H1 (cell line): ENCODE data around the gene ENTPD6. TPM values are rescaled to one million over a fixed set of nuclear protein-coding genes. Genes with fewer than 3 reads are reported as not detected.

ENCODE experiments used
- CTCF ChIA-PET: fragments of 300-600 bp; sonication (Branson Sonifier 250); formaldehyde crosslinking; loops from one replicate; lab custom pipeline; 2021; ENCODE audit not compliant: partially characterized antibody; lab: Charles Lee
- POLR2A ChIA-PET: fragments of 300-600 bp; sonication (Branson Sonifier 250); formaldehyde crosslinking; loops from one replicate; lab custom pipeline; 2021; ENCODE audit warnings: inconsistent platforms; ENCODE audit not compliant: partially characterized antibody; lab: Charles Lee
- DNase-seq, 2 experiments: peaks; one replicate each; pipeline versions ENCODE4 v3.0.0 to v3.0.0-alpha.2; 2010 to 2022; ENCODE audit warnings: low spot score in 2 of 2, low read depth in 1 of 2, mixed read lengths in 1 of 2
- FAIRE-seq: peaks from 2 replicates; lab custom pipeline; 2011; peaks lifted over from hg19 to GRCh38; lab: Jason Lieb, UNC
- H2AFZ ChIP-seq: 2 replicates; pipeline ENCODE4 v1.8.1; 2012; ENCODE audit warnings: low read length, inconsistent platforms
- H2AK5ac ChIP-seq: 2 replicates; pipeline ENCODE4 v1.6.1; 2013; ENCODE audit warnings: low read depth, low read length
- H2BK120ac ChIP-seq: replicated peaks from 2 replicates; pipeline ENCODE3; 2013; ENCODE audit warnings: low read depth, low read length, inconsistent platforms
- H2BK12ac ChIP-seq: 2 replicates; pipeline ENCODE4 v1.6.1; 2013; ENCODE audit warnings: low read depth, low read length
- H2BK15ac ChIP-seq: 2 replicates; pipeline ENCODE4 v1.6.1; 2013; ENCODE audit warnings: low read length
- H2BK20ac ChIP-seq: 2 replicates; pipeline ENCODE4 v1.6.1; 2013; ENCODE audit warnings: low read length
- H2BK5ac ChIP-seq: 2 replicates; pipeline ENCODE4 v1.6.1; 2013; ENCODE audit warnings: low read depth, low read length
- H3K14ac ChIP-seq: 2 replicates; pipeline ENCODE4 v1.6.1; 2013; ENCODE audit warnings: inconsistent platforms; ENCODE audit not compliant: insufficient read length
- H3K18ac ChIP-seq: 2 replicates; pipeline ENCODE4 v1.6.1; 2013; ENCODE audit warnings: low read length; ENCODE audit errors: extremely low read depth
- H3K23ac ChIP-seq: 2 replicates; pipeline ENCODE4 v1.6.1; 2013; ENCODE audit warnings: inconsistent platforms; ENCODE audit not compliant: insufficient read length
- H3K23me2 ChIP-seq: 2 replicates; pipeline ENCODE4 v1.6.1; 2013; ENCODE audit warnings: low read depth, low read length
- H3K27ac ChIP-seq: 2 replicates; pipeline ENCODE4 v1.6.1; 2011; ENCODE audit warnings: low read depth, low read length, inconsistent platforms
- H3K27me3 ChIP-seq, 4 experiments: replicated peaks in 1 of 4; 1 replicate in 1 of 4; 2 replicates in 3 of 4; pipeline versions ENCODE4 v1.6.1 to v1.8.1; 2011 to 2013; ENCODE audit warnings: low read length in 3 of 4, mild to moderate bottlenecking in 3 of 4, inconsistent platforms in 2 of 4, mixed read lengths in 2 of 4, moderate library complexity in 1 of 4; ENCODE audit not compliant: control insufficient read depth in 3 of 4, insufficient read depth in 3 of 4; ENCODE audit errors: extremely low read depth in 1 of 4
- H3K36me3 ChIP-seq, 4 experiments: 2 replicates each; pipeline versions ENCODE4 v1.6.1 to v1.8.1; 2011 to 2013; ENCODE audit warnings: mild to moderate bottlenecking in 4 of 4, low read length in 3 of 4, moderate library complexity in 2 of 4, control low read depth in 1 of 4, inconsistent platforms in 1 of 4; ENCODE audit not compliant: insufficient read depth in 4 of 4, control insufficient read depth in 2 of 4
- H3K4ac ChIP-seq: replicated peaks from 2 replicates; pipeline ENCODE3; 2013; ENCODE audit warnings: low read length, low read depth, mixed read lengths, inconsistent platforms; ENCODE audit not compliant: insufficient read length
- H3K4me1 ChIP-seq, 4 experiments: replicated peaks in 1 of 4; 1 replicate in 1 of 4; 2 replicates in 3 of 4; pipeline versions ENCODE4 v1.6.1 to v1.8.1; 2011 to 2013; ENCODE audit warnings: low read length in 3 of 4, inconsistent platforms in 2 of 4, mixed read lengths in 1 of 4; ENCODE audit not compliant: insufficient read depth in 4 of 4, control insufficient read depth in 3 of 4
- H3K4me2 ChIP-seq, 2 experiments: 2 replicates each; pipeline versions ENCODE4 v1.6.1 to v1.8.1; 2011 to 2013; ENCODE audit warnings: low read depth in 2 of 2, low read length in 2 of 2, control low read depth in 1 of 2, inconsistent platforms in 1 of 2, mild to moderate bottlenecking in 1 of 2; ENCODE audit not compliant: insufficient read depth in 1 of 2
- H3K4me3 ChIP-seq, 4 experiments: fragments of 200-600, 300-600 bp in 1 of 4; sonication (generic), shearing (Covaris generic), sonication (Bioruptor Twin) in 1 of 4; 2 replicates each; pipeline versions ENCODE4 v1.5.1 to v1.8.1; 2011 to 2016; ENCODE audit warnings: low read length in 4 of 4, low read depth in 3 of 4, control low read depth in 2 of 4, inconsistent platforms in 2 of 4, mild to moderate bottlenecking in 2 of 4, mixed read lengths in 1 of 4, moderate library complexity in 1 of 4; ENCODE audit not compliant: insufficient read depth in 2 of 4; ENCODE audit errors: extremely low read depth in 1 of 4
- H3K56ac ChIP-seq: replicated peaks from 2 replicates; pipeline ENCODE3; 2013; ENCODE audit warnings: low read depth, mild to moderate bottlenecking, mixed read lengths, low read length, inconsistent platforms; ENCODE audit not compliant: insufficient read length
- H3K79me1 ChIP-seq: 2 replicates; pipeline ENCODE4 v1.6.1; 2013; ENCODE audit warnings: low read depth, low read length, control low read depth
- H3K79me2 ChIP-seq, 2 experiments: 2 replicates each; pipeline versions ENCODE4 v1.6.1 to v1.8.1; 2012 to 2013; ENCODE audit warnings: low read length in 2 of 2, mild to moderate bottlenecking in 2 of 2, inconsistent platforms in 1 of 2; ENCODE audit not compliant: insufficient read depth in 2 of 2, control insufficient read depth in 1 of 2
- H3K9ac ChIP-seq, 4 experiments: replicated peaks in 1 of 4; 1 replicate in 1 of 4; 2 replicates in 3 of 4; pipeline versions ENCODE4 v1.6.1 to v1.8.1; 2011 to 2013; ENCODE audit warnings: low read depth in 3 of 4, low read length in 3 of 4, control low read depth in 2 of 4, mild to moderate bottlenecking in 2 of 4, moderate library complexity in 2 of 4, inconsistent platforms in 1 of 4; ENCODE audit errors: extremely low read depth in 1 of 4
- H3K9me3 ChIP-seq, 2 experiments: 2 replicates each; pipeline versions ENCODE4 v1.6.1 to v1.8.1; 2012 to 2013; ENCODE audit warnings: mild to moderate bottlenecking in 2 of 2, moderate library complexity in 2 of 2, control low read depth in 1 of 2, inconsistent platforms in 1 of 2, low read depth in 1 of 2, low read length in 1 of 2, mixed read lengths in 1 of 2; ENCODE audit not compliant: insufficient read depth in 2 of 2
- H4K20me1 ChIP-seq, 2 experiments: replicated peaks in 1 of 2; 2 replicates each; pipeline versions ENCODE3 to v1.8.1; 2011 to 2013; ENCODE audit warnings: inconsistent platforms in 2 of 2, low read length in 2 of 2, mild to moderate bottlenecking in 1 of 2; ENCODE audit not compliant: insufficient read depth in 2 of 2, control insufficient read depth in 1 of 2
- H4K5ac ChIP-seq: 2 replicates; pipeline ENCODE4 v1.6.1; 2013; ENCODE audit warnings: low read length, low read depth, mixed read lengths, inconsistent platforms; ENCODE audit not compliant: insufficient read length
- H4K8ac ChIP-seq: 2 replicates; pipeline ENCODE4 v1.8.0; 2013; ENCODE audit warnings: mild to moderate bottlenecking, moderate library complexity, low read length, inconsistent platforms; ENCODE audit not compliant: insufficient read depth; ENCODE audit errors: extremely low read depth
- H4K91ac ChIP-seq: replicated peaks from 2 replicates; pipeline ENCODE3; 2013; ENCODE audit warnings: low read length, mixed read lengths, inconsistent platforms; ENCODE audit not compliant: insufficient read length
- BACH1 ChIP-seq: IDR thresholded peaks from 2 replicates; pipeline ENCODE4 v1.6.1; 2012; ENCODE audit warnings: low read length, improper control_type of control experiment
- CHD2 ChIP-seq: IDR thresholded peaks from 2 replicates; pipeline ENCODE4 v1.6.1; 2012; ENCODE audit warnings: low read length, improper control_type of control experiment
- CTBP2 ChIP-seq: IDR thresholded peaks from 2 replicates; pipeline ENCODE4 v1.7.0; 2011; ENCODE audit warnings: borderline replicate concordance, mild to moderate bottlenecking, moderate library complexity, mixed read lengths, low read length; ENCODE audit not compliant: insufficient read depth, insufficient read length
- GABPA ChIP-seq: IDR thresholded peaks from 2 replicates; pipeline ENCODE4 v1.6.1; 2011; ENCODE audit warnings: mild to moderate bottlenecking, low read length, moderate library complexity, borderline replicate concordance; ENCODE audit not compliant: insufficient read depth
- GTF2F1 ChIP-seq: IDR thresholded peaks from 2 replicates; pipeline ENCODE4 v1.6.1; 2012; ENCODE audit warnings: low read depth, low read length, improper control_type of control experiment, borderline replicate concordance
- KDM5A ChIP-seq: fragments of 200-600 bp; IDR thresholded peaks from 2 replicates; pipeline ENCODE4 v1.7.1; 2012; ENCODE audit warnings: mild to moderate bottlenecking, low read length, inconsistent platforms, mixed read lengths
- RBBP5 ChIP-seq: IDR thresholded peaks from 2 replicates; pipeline ENCODE4 v1.7.1; 2012; ENCODE audit warnings: low read depth, mild to moderate bottlenecking, inconsistent platforms, low read length, moderate library complexity, borderline replicate concordance
- TAF7 ChIP-seq: optimal IDR thresholded peaks from 2 replicates; pipeline ENCODE3; 2011; ENCODE audit warnings: low read depth, mild to moderate bottlenecking, inconsistent platforms, low read length, moderate library complexity, borderline replicate concordance
- WGBS, 2 experiments: shearing (Covaris generic) in 1 of 2; methylation state at CpG; one replicate each; pipeline versions ENCODE4 v1.1.6 to v1.1.7; 2013 to 2015; ENCODE audit warnings: low lambda C conversion rate in 2 of 2, mixed read lengths in 2 of 2, inconsistent platforms in 1 of 2, low coverage in 1 of 2, missing lambda C conversion rate in 1 of 2; ENCODE audit not compliant: insufficient replicate concordance in 2 of 2, insufficient coverage in 1 of 2, insufficient read length in 1 of 2; ENCODE audit errors: extremely low coverage in 1 of 2, missing lambda C conversion rate in 1 of 2; 5-methylcytosine and 5-hydroxymethylcytosine counted together
- polyA plus RNA-seq, 7 experiments: library from polyadenylated mRNA; depleted of rRNA in 3 of 7; stranded (reverse) in 5 of 7; unstranded in 2 of 7; fragments of >200 nt in 5 of 7; fragments of 200-250 nt in 2 of 7; gene quantifications; 1 replicate in 5 of 7; 2 replicates in 1 of 7; 4 replicates in 1 of 7; pipeline versions ENCODE4 v1.2.1 to v1.2.3, GENCODE V29; 2011 to 2013; ENCODE audit warnings: missing spikeins in 2 of 7, mixed read lengths in 2 of 7
- total RNA-seq: library from RNA; stranded (reverse); fragmentation: NEBNext Ultra II Directional; extraction: Animal tissue kit (Norgen Biotek cat#: 25700); gene quantifications from 2 replicates; pipeline ENCODE4 v1.2.1, GENCODE V29; 2021

ENTPD6 gene
- total and polyA plus RNA-seq, 2 of the 8 experiments (the other 6 are each of a cell fraction or from before 2014, with no cell fraction given): 47.8 to 57.3 TPM

- POLR2A ChIA-PET: interaction anchor here (0.8 to 1.1 kb wide), 2 partner anchors 30 to 116 kb away, joined by 3 to 4 read pairs; no protein-coding TSS in a partner anchor
- peak overlapping the region; percentile 27 for H2AFZ ChIP-seq
- no peak for TF ChIP-seq KDM5A
- no peak for TF ChIP-seq GABPA
- TF ChIP-seq CHD2: no peak
- TF ChIP-seq RBBP5: peak; percentile 28; the same call in 1 of the 2 replicates
- no peak for TF ChIP-seq BACH1
- TF ChIP-seq GTF2F1: no peak
- TF ChIP-seq CTBP2: no peak
- no peak for TF ChIP-seq TAF7
These were observed 662 bp downstream of the ENTPD6 start for GRCh38 chr20:25195962-25196785.

More at GRCh38 chr20:25195962-25196785, 662 bp downstream of the ENTPD6 start:
- Histone ChIP-seq H2AK5ac (no peak overlapping the region), H3K4ac (no peak overlapping the region), H2BK5ac (peak overlapping the region; percentile 7; the same call in 1 of the 2 replicates), H4K5ac (peak overlapping the region; percentile 7), H3K36me3 (no peaks in the 10 kb centered on the region), H3K9ac (peak overlapping the region; percentile 38 to 65 (median 58)), H2BK15ac (no peak overlapping the region; the same call in 1 of the 2 replicates), H3K4me3 (peak overlapping the region; percentile 73 to 94 (median 80)), H3K9me3 (no peaks in the 10 kb centered on the region), H3K27ac (no peak overlapping the region), H3K79me2 (no peaks in the 10 kb centered on the region; a peak in 1 of 4 replicates), H2BK12ac (no peak overlapping the region), H2BK120ac (no peak overlapping the region), H3K4me2 (peak overlapping the region; percentile 99 to 100), H3K18ac (peak overlapping the region; percentile 78), H2BK20ac (no peak overlapping the region), H4K8ac (peak overlapping the region; percentile 77), H4K20me1 (peaks cover 2 to 10% of the 10 kb centered on the region in 2 experiments), H3K14ac (no peak overlapping the region), H3K27me3 (peaks cover 0 to 6% (median under 1%) of the 10 kb centered on the region in 4 experiments; a peak in 3 of 7 replicates), H3K23me2 (peaks cover 12% of the 10 kb centered on the region; the same call in 1 of the 2 replicates), H4K91ac (peak overlapping the region; percentile 49), H3K79me1 (peaks cover 6% of the 10 kb centered on the region), H3K23ac (no peak overlapping the region), H3K4me1 (peaks cover 4 to 12% (median 10%) of the 10 kb centered on the region in 4 experiments), H3K56ac (no peak overlapping the region)
- WGBS, 2 experiments: 4% methylated on average over 34 of the region's 39 CpGs; no CpG with 5 or more reads in 1 of the 2 experiments
- CTCF ChIA-PET: interaction anchor here (1.1 to 2.2 kb wide), 3 partner anchors 21 to 110 kb away, joined by 3 to 5 read pairs (median 4); no protein-coding TSS in a partner anchor
- no peak for FAIRE-seq
- DNase-seq: peak in 1 of 2 experiments; percentile 74
